ENCODE results near the gene NXNL1. TPM values are rescaled to one million over a fixed set of nuclear protein-coding genes. Genes with fewer than 3 reads are reported as not detected.

The NXNL1 gene
- total and polyA plus RNA-seq, 9 of the 15 experiments (the other 6 are each of a cell fraction or from before 2014, with no cell fraction given): not detected

GRCh38 chr19:17473041-17473440, 12.3 kb upstream of the NXNL1 start (continued):
- peak; percentile 9 for TF ChIP-seq PRDM10 (IDR thresholded peaks at IDR 0.05; ENCODE audit: partially characterized antibody)
- no peak for TF ChIP-seq ZNF766 (CRISPR knock-in tag; conservative IDR thresholded peaks at IDR 0.05)
- no peak for TF ChIP-seq BHLHE40 (IDR thresholded peaks at IDR 0.05; ENCODE audit: low read length)
- TF ChIP-seq CREB3L1 (IDR thresholded peaks at IDR 0.05; ENCODE audit: borderline replicate concordance, low read depth): no peak
- TF ChIP-seq MAFF (IDR thresholded peaks at IDR 0.05; ENCODE audit: low read length): no peak; the same call in 1 of the 2 replicates
- TF ChIP-seq PREB (CRISPR knock-in tag; IDR thresholded peaks at IDR 0.05): no peak
- no peak for TF ChIP-seq RBFOX2 (IDR thresholded peaks at IDR 0.05; ENCODE audit: low read depth, low read length)
- no peak for TF ChIP-seq ZNF589 (CRISPR knock-in tag; IDR thresholded peaks at IDR 0.05; ENCODE audit: low read depth)
- no peak for TF ChIP-seq MTA2 (IDR thresholded peaks at IDR 0.05; ENCODE audit: low read depth)
- TF ChIP-seq KLF13 (tag; IDR thresholded peaks at IDR 0.05; ENCODE audit: borderline replicate concordance, low read depth): no peak
- no peak for TF ChIP-seq ZFX (CRISPR knock-in tag; IDR thresholded peaks at IDR 0.05)
- no peak for TF ChIP-seq SMAD4 (CRISPR knock-in tag; conservative IDR thresholded peaks at IDR 0.05)
- no peak for TF ChIP-seq HOXB6 (CRISPR knock-in tag; IDR thresholded peaks at IDR 0.05; ENCODE audit: borderline replicate concordance)
- no peak for TF ChIP-seq SMAD1 (IDR thresholded peaks at IDR 0.05; ENCODE audit: low read depth, low read length, partially characterized antibody)
- 0 out of 2 replicates have a peak, but pooled peaks have one; percentile 15 for TF ChIP-seq NFIC (IDR thresholded peaks at IDR 0.05)
- no peak for TF ChIP-seq CEBPZ (IDR thresholded peaks at IDR 0.05; ENCODE audit: borderline replicate concordance, low read depth, low read length)
- peak; percentile 30; the same call in 1 of the 2 replicates for TF ChIP-seq MAFK (IDR thresholded peaks at IDR 0.05; ENCODE audit: low read length)
- no peak for TF ChIP-seq MEF2D (tag; conservative IDR thresholded peaks at IDR 0.05; ENCODE audit: low read depth)
- no peak for TF ChIP-seq PTTG1 (tag; IDR thresholded peaks at IDR 0.05; ENCODE audit: low read depth)
- TF ChIP-seq RBM22 (IDR thresholded peaks at IDR 0.05; ENCODE audit: low read depth, low read length, poor library complexity, severe bottlenecking): no peak
